Measurements from ENCODE around the gene LARGE1.

LARGE1 gene

DNA sequence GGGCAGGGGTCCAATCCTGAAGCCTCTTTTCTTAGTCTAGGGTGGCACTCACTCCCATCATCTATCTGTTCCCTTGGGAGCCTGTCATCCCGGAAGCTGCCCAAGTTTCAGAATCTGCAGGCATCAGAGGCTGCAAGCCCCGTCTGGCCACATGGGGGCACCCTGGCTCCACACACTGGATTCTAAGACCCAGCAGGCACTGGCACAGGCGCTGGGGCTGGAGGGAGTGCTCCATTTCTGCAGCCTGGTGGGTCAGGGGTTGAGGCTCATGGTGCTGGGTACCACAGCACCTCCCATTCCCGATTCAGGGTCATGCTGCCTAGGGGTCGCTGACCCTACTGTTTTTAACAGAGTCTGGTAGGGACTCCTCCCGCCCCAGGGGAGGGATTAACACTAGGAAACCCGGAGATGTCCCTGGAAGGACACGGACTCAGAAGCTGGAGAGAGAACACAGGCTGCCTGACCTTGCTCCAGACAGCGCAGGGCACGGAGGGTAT lies 618.2 kb downstream of the LARGE1 start:
- Histone ChIP-seq H3K9me3 (ENCODE audit: insufficient read depth, low read length, severe bottlenecking) (no peaks in the 10 kb centered on the region), H3K4me2 (ENCODE audit: insufficient read depth, low read length) (no peak overlapping the region), H3K4me1 (ENCODE audit: insufficient read depth, low read length) (no peaks in the 10 kb centered on the region), H3K27ac (ENCODE audit: low read length) (no peak overlapping the region), H3K79me2 (ENCODE audit: insufficient read depth, low read length) (no peaks in the 10 kb centered on the region), H3K27me3 (ENCODE audit: insufficient read depth, low read length, poor library complexity) (no peaks in the 10 kb centered on the region), H3K9ac (ENCODE audit: low read depth, low read length) (no peak overlapping the region), H3K4me3 (ENCODE audit: low read depth in 1 of 2, low read length in 2 of 2) (no peak overlapping the region), H4K20me1 (ENCODE audit: insufficient read depth, low read length) (peaks cover 2% of the 10 kb centered on the region; the same call in 1 of the 2 replicates), H2AFZ (ENCODE audit: low read depth, low read length) (no peak overlapping the region; the same call in 1 of the 2 replicates), H3K36me3 (ENCODE audit: insufficient read depth, low read length) (no peaks in the 10 kb centered on the region)
- TF ChIP-seq, protein P1, sequence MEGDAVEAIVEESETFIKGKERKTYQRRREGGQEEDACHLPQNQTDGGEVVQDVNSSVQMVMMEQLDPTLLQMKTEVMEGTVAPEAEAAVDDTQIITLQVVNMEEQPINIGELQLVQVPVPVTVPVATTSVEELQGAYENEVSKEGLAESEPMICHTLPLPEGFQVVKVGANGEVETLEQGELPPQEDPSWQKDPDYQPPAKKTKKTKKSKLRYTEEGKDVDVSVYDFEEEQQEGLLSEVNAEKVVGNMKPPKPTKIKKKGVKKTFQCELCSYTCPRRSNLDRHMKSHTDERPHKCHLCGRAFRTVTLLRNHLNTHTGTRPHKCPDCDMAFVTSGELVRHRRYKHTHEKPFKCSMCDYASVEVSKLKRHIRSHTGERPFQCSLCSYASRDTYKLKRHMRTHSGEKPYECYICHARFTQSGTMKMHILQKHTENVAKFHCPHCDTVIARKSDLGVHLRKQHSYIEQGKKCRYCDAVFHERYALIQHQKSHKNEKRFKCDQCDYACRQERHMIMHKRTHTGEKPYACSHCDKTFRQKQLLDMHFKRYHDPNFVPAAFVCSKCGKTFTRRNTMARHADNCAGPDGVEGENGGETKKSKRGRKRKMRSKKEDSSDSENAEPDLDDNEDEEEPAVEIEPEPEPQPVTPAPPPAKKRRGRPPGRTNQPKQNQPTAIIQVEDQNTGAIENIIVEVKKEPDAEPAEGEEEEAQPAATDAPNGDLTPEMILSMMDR (IDR thresholded peaks at IDR 0.05; ENCODE audit: borderline replicate concordance, extremely low read depth, low read length, poor library complexity, severe bottlenecking), result peak; percentile 91
- no peak for TF ChIP-seq EZH2 (IDR thresholded peaks at IDR 0.05; ENCODE audit: borderline replicate concordance, low read depth, low read length, severe bottlenecking)
- ATAC-seq (ENCODE audit: insufficient read depth, low read depth) (peak; percentile 87), DNase-seq (peak; percentile 73)

DNA sequence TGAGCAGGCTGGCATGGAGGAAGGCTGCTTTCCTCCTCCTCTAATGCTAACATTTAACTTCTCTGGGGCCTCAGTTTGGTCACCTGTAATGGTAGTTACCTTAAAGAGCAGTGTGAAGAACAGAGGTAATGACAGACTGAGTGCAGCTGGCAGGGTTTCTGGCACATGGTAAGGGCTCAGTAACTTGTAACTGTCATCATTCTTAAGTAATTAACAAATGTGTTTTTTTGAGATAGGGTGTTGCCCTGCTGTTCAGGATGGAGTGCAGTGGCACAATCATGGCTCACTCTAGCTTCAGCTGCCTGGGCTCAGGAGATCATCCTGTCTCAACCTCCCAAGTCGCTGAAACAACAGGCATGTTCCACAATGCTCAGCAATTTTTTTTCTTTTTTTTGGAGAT lies 620.1 kb downstream of the LARGE1 start:
- H3K27ac ChIP-seq (ENCODE audit: low read length), result no peak overlapping the region
- ATAC-seq (ENCODE audit: insufficient read depth, low read depth) (no peak), DNase-seq (no peak)
- H3K9me3 ChIP-seq (ENCODE audit: insufficient read depth, low read length, severe bottlenecking), result no peaks in the 10 kb centered on the region
- peaks cover 2% of the 10 kb centered on the region; the same call in 1 of the 2 replicates for H4K20me1 ChIP-seq (ENCODE audit: insufficient read depth, low read length)
- TF ChIP-seq, protein P1 (IDR thresholded peaks at IDR 0.05; ENCODE audit: borderline replicate concordance, extremely low read depth, low read length, poor library complexity, severe bottlenecking), result no peak
- no peak for TF ChIP-seq EZH2 (IDR thresholded peaks at IDR 0.05; ENCODE audit: borderline replicate concordance, low read depth, low read length, severe bottlenecking)
- no peaks in the 10 kb centered on the region for H3K36me3 ChIP-seq (ENCODE audit: insufficient read depth, low read length)
- no peaks in the 10 kb centered on the region for H3K4me1 ChIP-seq (ENCODE audit: insufficient read depth, low read length)
- H3K27me3 ChIP-seq (ENCODE audit: insufficient read depth, low read length, poor library complexity), result no peaks in the 10 kb centered on the region
- no peaks in the 10 kb centered on the region for H3K79me2 ChIP-seq (ENCODE audit: insufficient read depth, low read length)
- no peak overlapping the region for H3K4me2 ChIP-seq (ENCODE audit: insufficient read depth, low read length)
- no peak overlapping the region for H3K9ac ChIP-seq (ENCODE audit: low read depth, low read length)
- H2AFZ ChIP-seq (ENCODE audit: low read depth, low read length), result no peak overlapping the region
- H3K4me3 ChIP-seq (ENCODE audit: low read depth in 1 of 2, low read length in 2 of 2), result no peak overlapping the region

DNA sequence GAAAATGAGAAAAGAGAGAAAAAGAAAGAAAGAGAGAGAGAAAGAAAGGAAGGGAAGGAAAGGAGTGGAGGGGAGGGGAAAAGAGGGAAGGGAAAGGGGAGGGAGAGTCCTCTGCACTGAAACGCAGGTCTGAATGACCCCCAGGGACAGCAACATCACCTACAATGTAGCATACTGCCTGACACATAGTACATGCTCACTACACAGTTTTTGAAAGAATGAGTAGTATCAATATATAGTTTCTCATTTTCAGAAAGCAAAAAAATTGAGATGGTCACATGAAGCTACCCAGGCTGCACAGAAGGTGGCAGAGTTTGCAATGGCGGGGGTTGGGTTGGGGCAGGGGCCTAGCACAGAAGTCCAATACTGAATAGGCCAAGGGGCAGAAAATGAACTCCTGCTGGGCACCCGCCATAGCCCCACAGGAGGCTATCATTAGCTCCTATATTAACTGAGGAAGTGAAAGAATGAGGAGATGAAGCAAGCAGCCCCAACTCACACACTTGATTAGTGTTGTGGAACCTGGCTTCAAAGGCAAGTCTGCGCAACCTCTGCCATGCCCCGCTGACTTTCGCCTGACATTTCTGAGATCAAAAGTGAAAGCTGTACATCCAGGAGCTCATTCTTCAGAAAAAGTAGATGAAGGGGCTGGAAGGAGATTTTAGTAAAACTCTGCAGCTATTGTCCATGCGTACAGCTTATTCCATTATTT lies 620.9 kb downstream of the LARGE1 start:
- Histone ChIP-seq H3K4me2 (ENCODE audit: insufficient read depth, low read length) (no peak overlapping the region), H3K4me1 (ENCODE audit: insufficient read depth, low read length) (no peaks in the 10 kb centered on the region), H3K27ac (ENCODE audit: low read length) (no peak overlapping the region), H4K20me1 (ENCODE audit: insufficient read depth, low read length) (peaks cover 2% of the 10 kb centered on the region; the same call in 1 of the 2 replicates), H3K4me3 (ENCODE audit: low read depth in 1 of 2, low read length in 2 of 2) (no peak overlapping the region), H3K9me3 (ENCODE audit: insufficient read depth, low read length, severe bottlenecking) (no peaks in the 10 kb centered on the region), H3K79me2 (ENCODE audit: insufficient read depth, low read length) (no peaks in the 10 kb centered on the region), H3K27me3 (ENCODE audit: insufficient read depth, low read length, poor library complexity) (no peaks in the 10 kb centered on the region), H3K36me3 (ENCODE audit: insufficient read depth, low read length) (no peaks in the 10 kb centered on the region), H3K9ac (ENCODE audit: low read depth, low read length) (no peak overlapping the region), H2AFZ (ENCODE audit: low read depth, low read length) (no peak overlapping the region)
- DNase-seq, result no peak
- no peak for ATAC-seq (ENCODE audit: insufficient read depth, low read depth)
- TF ChIP-seq, protein P1 (IDR thresholded peaks at IDR 0.05; ENCODE audit: borderline replicate concordance, extremely low read depth, low read length, poor library complexity, severe bottlenecking), result no peak
- no peak for TF ChIP-seq EZH2 (IDR thresholded peaks at IDR 0.05; ENCODE audit: borderline replicate concordance, low read depth, low read length, severe bottlenecking)

All from DND-41 (cell line).